Ureter (tissue), 1 donor: ENCODE results near the gene FAF1. TPM values are rescaled to one million over a fixed set of nuclear protein-coding genes. Genes with fewer than 3 reads are reported as not detected.

ENCODE experiments used
- DNase-seq: peaks from one replicate; pipeline ENCODE4 v3.0.0-alpha.2; 2020; ENCODE audit warnings: low spot score
- total RNA-seq: library from RNA; stranded (reverse); gene quantifications from one replicate; pipeline ENCODE4 v1.2.4, GENCODE V29; 2023
- donor health status: DM: yes; HTN: yes; CAD: no.

Gene FAF1
- total RNA-seq, 1 donor from 2014 or later, result 80.6 TPM

- DNase-seq, result no peak
These were observed 257.7 kb downstream of the FAF1 start for GRCh38 chr1:50702395-50702794.

- DNase-seq, result no peak
These were observed 258.3 kb downstream of the FAF1 start for GRCh38 chr1:50701706-50702317.

DNA sequence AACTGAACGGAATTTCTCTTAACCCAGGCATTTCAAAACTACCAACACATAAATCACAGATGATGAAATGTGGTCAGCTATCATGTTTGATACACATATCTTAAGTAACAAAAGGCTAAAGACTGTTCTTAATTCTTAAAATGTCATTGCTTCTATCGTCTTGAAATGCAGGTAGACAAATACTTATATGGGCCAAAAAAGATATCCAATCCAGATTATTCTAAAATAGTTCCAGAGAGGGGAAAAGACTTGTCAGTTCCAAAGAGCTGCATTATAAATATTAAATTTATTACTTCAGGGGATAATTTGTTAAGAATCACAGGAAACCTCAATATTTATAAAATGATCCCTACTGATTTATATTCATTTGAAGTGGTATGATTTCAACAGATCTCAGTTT, 259.4 kb downstream of the FAF1 start:
- no peak for DNase-seq

- no peak for DNase-seq
These were observed 259.9 kb downstream of the FAF1 start for GRCh38 chr1:50700214-50700613.

DNA sequence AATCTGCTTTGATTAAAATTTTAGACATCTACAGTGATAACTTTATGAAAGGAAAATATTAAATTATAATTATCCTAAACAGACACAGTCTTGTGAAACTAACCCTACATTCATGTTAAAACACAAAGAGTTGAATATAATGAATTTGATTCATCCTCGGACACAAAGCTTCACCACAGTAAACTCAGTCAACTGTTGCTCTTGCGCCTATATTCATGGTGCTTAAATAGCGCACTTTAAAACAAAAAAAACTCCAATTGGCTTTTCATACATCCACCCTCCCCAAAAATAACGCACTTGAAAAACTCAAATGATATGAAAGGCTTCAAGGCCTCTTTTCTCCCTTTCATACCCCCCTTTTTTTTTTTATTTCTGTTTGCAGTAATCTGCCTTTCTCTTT, 260.3 kb downstream of the FAF1 start:
- no peak for DNase-seq

- DNase-seq, result no peak
These were observed 262.3 kb downstream of the FAF1 start for GRCh38 chr1:50697440-50698421.

DNA sequence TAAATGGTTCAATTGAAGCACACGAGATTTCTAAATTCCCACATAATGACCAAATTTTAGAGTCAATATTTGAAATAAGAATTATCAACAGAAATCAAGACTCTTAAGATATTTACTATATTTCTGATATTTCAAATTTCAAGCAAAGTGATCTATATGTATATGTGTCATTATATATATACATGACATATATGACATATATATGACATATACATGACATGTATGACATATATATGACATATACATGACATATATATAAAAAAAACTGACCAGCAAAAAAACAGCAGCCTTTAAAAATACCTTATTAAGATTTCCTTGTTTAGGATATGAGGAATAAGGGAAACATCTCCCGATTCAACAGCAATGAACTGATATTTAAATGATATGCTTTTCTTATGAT, 266.2 kb downstream of the FAF1 start:
- no peak for DNase-seq

DNA sequence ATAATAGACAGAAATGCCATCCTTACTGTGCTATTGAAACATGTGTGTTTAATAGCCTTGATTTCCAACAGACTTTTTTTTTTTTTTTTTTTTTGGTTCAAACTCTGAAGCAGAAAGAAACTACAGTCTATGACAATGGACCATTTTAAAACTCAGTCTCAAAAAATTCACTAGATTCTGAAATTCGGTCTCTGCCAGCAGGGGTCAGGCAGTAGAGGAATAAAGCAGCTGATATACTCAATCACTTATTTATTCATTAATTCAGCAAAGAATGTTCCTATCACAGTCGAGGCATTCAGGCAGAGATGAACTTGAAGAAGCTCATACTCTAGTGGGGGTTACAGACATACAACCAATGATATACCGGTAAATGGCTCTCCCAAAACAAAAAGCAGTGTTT, 275.9 kb downstream of the FAF1 start:
- no peak for DNase-seq

DNA sequence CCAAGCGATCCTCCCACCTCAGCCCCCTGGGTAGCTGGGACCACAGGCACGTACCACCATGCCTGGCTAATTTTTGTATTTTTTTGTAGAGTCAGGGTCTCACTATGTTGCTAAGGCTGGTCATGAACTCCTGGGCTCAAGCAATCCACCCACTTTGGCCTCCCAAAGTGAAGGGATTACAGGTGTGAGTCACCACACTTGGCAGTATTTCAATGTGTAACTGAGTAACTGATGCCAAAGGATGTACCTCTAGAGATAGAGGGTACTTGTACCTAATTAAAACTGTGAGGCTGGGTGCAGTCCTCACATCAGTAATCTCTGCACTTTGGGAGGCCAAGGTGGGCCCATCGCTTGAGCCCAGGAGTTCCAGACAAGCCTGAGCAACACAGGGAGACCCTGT, 278.1 kb downstream of the FAF1 start:
- DNase-seq, result no peak

DNA sequence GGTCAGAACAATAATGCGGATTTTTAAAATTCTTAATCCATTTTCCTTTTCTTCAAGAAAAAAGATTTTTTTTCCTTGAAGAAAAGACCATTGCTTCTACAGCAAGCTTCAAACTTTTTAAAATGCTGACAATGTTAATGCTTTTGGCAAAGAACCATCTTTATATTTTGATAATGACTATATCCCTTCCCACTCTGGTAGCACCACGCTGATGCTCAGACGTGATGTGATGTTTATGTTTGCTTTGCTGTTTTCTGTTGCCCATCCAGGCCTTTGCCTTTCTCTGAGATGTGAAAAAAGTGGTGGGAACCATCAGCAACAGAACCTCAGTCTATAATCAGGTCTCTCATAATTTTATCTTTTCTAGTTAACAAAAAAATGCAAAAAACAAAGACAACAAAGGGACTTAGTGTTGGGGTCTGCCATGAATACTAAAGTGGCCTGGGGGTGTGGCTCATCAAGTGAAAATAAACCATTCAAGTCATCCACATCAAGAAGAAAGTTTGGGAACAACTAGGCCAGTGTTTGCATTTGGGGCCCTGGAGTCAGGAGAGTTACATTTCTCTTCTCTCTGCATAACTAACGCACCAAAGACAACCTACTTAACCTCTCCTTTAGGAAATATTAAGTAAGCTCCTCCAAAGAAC, 292.2 kb downstream of the FAF1 start:
- no peak for DNase-seq

GRCh38 chr1:50667272-50667671, 292.8 kb downstream of the FAF1 start:
- no peak for DNase-seq

DNA sequence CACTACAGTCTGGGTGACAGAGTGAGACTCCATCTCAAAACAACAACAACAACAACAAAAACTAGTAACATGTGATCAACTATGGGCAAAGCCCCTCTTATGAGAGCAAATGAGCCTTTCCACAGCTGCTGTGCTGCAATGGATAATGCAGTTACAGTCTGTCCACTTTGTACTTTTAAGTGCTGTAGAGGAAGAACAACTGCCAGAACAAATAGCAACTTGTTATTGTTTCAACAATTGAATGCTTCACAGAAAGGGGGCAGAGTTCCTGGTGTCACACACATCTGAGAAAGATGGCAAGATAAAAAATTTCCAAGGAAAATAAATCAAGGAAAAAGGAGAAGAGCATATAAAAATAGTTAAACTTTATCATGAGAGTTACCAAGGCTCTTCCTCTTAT, 293.2 kb downstream of the FAF1 start:
- no peak for DNase-seq

DNA sequence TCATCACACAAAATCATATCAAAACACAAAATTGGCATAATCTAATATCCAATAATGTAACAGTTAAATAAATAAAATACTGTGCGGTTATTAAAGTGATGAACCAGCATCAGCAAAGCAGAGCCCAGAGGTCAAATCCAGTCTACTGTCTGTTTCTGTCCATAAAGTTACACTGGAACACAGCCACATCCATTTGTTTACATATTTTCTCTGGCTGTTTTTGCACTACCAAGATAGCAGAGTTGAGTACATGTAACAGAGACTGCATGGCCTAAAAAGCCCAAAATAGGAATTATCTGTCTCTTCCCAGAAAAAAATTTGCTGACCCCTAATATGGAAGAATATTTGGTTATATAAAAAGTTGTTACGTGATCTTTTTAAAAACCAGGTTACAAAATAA, 294.7 kb downstream of the FAF1 start:
- no peak for DNase-seq

DNA sequence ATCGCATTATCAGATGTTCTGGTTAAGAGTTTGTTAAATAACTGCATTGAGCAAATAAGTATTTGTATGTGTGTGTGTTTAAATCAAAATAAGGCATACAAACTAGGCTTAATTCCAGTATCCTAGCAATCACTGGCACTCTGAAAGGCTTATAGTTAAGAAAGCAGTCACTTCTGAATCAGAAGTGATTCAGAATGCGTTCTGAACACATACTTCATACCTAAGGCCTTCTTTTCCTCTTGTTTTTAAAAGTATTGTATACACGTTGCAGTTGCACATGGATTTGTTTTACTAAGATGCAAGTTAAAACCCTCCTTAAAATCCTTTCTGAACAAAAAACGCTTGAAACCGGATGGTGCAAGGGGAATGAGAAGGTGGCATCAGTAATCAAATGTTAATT, 298.4 kb downstream of the FAF1 start:
- no peak for DNase-seq

GRCh38 chr1:50659107-50659662, 300.9 kb downstream of the FAF1 start:
- DNase-seq, result no peak

- DNase-seq, result no peak
These were observed 301.5 kb downstream of the FAF1 start for GRCh38 chr1:50658459-50659076.

DNA sequence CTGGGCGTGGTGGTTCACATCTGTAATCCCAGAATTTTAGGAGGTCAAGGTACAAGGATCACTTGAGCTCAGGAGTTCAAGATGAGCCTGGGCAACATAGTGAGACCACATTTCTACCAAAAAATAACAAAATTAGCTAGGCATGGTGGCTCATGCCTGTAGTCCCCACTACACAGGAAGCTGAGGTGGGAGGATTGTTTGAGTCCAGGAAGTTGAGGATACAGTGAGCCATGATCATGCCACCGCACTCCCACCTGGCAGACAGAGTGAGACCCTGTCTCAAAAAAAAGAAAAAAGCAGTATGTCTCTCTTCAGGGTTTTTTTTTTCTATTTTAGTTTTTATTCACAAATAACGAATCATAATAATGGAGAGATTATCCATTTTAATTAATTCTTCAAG, 303.1 kb downstream of the FAF1 start:
- no peak for DNase-seq

GRCh38 chr1:50651476-50652263, 308.4 kb downstream of the FAF1 start:
- DNase-seq, result no peak

GRCh38 chr1:50646526-50646925, 313.5 kb downstream of the FAF1 start:
- DNase-seq, result no peak

DNA sequence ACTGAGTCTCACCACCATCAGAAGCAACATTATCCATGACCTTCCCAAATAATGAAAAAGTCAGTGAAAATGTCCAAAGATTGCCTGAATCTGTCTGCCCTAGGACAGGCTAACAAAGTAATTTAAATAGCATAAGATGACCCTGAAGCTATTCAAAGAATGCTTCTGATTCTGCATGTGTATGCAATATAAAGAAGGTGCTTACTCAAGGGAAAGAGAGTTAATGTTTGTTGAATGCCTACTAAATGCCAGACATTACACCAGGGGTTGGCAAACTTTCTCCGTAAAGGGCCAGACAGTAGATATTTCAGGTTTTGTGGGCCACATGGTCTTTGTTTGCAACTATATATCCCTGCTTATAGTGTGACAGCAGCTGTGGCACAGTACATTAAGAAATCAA, 314.9 kb downstream of the FAF1 start:
- DNase-seq, result no peak

DNA sequence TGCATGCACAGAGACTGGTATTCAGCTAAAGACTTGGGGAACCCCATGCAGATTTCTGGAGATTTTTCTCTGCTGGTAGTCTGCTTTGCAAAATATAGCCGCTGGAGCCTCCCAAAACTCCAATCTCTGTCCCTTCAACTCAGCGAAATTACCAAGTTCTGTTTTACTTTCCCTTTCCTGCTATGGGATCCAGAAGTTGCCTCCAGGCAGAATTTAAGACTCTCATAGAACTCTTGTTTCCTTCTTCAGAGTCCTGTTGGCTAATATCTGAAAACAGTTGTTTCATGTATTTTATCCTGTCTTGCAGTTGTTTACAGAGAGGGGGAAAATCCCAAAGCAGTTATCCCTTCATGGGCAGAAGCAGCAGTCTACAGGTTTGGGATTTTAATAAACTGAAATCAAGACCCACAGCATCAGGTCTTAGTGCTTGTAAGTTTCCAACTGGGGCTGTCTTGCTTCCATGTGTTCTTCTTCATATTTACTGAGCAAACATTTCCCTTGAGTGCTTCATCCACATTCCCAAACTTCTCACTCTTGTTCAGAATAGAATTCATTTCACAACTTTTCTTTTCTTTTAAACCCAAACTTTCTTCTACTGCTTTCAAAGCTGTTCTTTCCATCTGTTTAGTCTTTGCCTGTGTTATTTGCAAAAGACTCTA, 315.5 kb downstream of the FAF1 start:
- no peak for DNase-seq
